Measurements from ENCODE around the gene AIP.

GRCh38 chr11:67523556-67524479 is 41.0 kb downstream of the AIP start:
- TF ChIP-seq CTCF (IDR thresholded peaks at IDR 0.05) (no peak), POLR2A (IDR thresholded peaks at IDR 0.05) (no peak)
